Mesenchymal stem cell (in vitro differentiated cells and primary cell): ENCODE measurements around the gene ARPIN.

Source experiments
- DNase-seq: peaks from one replicate; pipeline ENCODE4 v3.0.0-alpha.2; 2013
- H2AFZ ChIP-seq: one replicate; pipeline ENCODE4 v1.6.1; 2013; ENCODE audit warnings: low read depth, mild to moderate bottlenecking, control low read depth, inconsistent platforms, low read length, moderate library complexity
- H2AK5ac ChIP-seq: 2 replicates; pipeline ENCODE4 v1.6.1; 2013; ENCODE audit warnings: low read length, moderate library complexity, mild to moderate bottlenecking, inconsistent platforms; ENCODE audit not compliant: severe bottlenecking
- H2BK120ac ChIP-seq: one replicate; pipeline ENCODE4 v1.6.1; 2013; ENCODE audit warnings: low read depth, mild to moderate bottlenecking, inconsistent platforms, low read length, moderate library complexity
- H2BK12ac ChIP-seq, 2 experiments: one replicate each; pipeline ENCODE4 v1.6.1; 2013; ENCODE audit warnings: inconsistent platforms in 2 of 2, low read length in 2 of 2, mild to moderate bottlenecking in 2 of 2, moderate library complexity in 2 of 2, control low read depth in 1 of 2
- H2BK15ac ChIP-seq: one replicate; pipeline ENCODE4 v1.6.1; 2013; ENCODE audit warnings: mild to moderate bottlenecking, low read depth, inconsistent platforms; ENCODE audit not compliant: poor library complexity, severe bottlenecking
- H2BK5ac ChIP-seq: 2 replicates; pipeline ENCODE4 v1.6.1; 2013; ENCODE audit warnings: low read depth, mild to moderate bottlenecking, low read length, control low read depth, inconsistent platforms; ENCODE audit not compliant: poor library complexity, severe bottlenecking
- H3K14ac ChIP-seq, 2 experiments: one replicate each; pipeline ENCODE4 v1.6.1; 2013; ENCODE audit warnings: inconsistent platforms in 2 of 2, low read length in 2 of 2, control low read depth in 1 of 2, mild to moderate bottlenecking in 1 of 2, moderate library complexity in 1 of 2
- H3K18ac ChIP-seq, 2 experiments: one replicate each; pipeline ENCODE4 v1.6.1; 2013; ENCODE audit warnings: inconsistent platforms in 2 of 2, low read length in 2 of 2, control low read depth in 1 of 2, low read depth in 1 of 2, mild to moderate bottlenecking in 1 of 2
- H3K23ac ChIP-seq, 2 experiments: one replicate each; pipeline ENCODE4 v1.6.1; 2013; ENCODE audit warnings: inconsistent platforms in 2 of 2, low read length in 2 of 2, mild to moderate bottlenecking in 2 of 2, moderate library complexity in 2 of 2, control low read depth in 1 of 2
- H3K27ac ChIP-seq: 2 replicates; pipeline ENCODE4 v1.5.1; 2013; ENCODE audit warnings: mild to moderate bottlenecking, moderate library complexity, low read length, control low read depth, inconsistent platforms; ENCODE audit not compliant: poor library complexity, severe bottlenecking
- H3K27me3 ChIP-seq, 2 experiments: 2 replicates each; pipeline versions ENCODE4 v1.6.1 to v1.7.0; 2013; ENCODE audit warnings: low read length in 2 of 2, mild to moderate bottlenecking in 2 of 2, moderate library complexity in 2 of 2, control low read depth in 1 of 2, inconsistent platforms in 1 of 2; ENCODE audit not compliant: control insufficient read depth in 1 of 2, insufficient read depth in 1 of 2
- H3K36me3 ChIP-seq, 2 experiments: 2 replicates each; pipeline versions ENCODE4 v1.6.1 to v1.7.0; 2013; ENCODE audit warnings: low read length in 2 of 2, control low read depth in 1 of 2, inconsistent platforms in 1 of 2, low read depth in 1 of 2, mild to moderate bottlenecking in 1 of 2; ENCODE audit not compliant: insufficient read depth in 2 of 2, control insufficient read depth in 1 of 2
- H3K4ac ChIP-seq, 2 experiments: one replicate each; pipeline ENCODE4 v1.6.1; 2013; ENCODE audit warnings: inconsistent platforms in 2 of 2, low read length in 2 of 2, mild to moderate bottlenecking in 2 of 2, moderate library complexity in 2 of 2, control low read depth in 1 of 2, low read depth in 1 of 2
- H3K4me1 ChIP-seq: 2 replicates; pipeline ENCODE4 v1.6.1; 2013; ENCODE audit warnings: low read depth, low read length, control low read depth; ENCODE audit not compliant: control insufficient read depth, insufficient read depth
- H3K4me2 ChIP-seq: 2 replicates; pipeline ENCODE4 v1.6.1; 2013; ENCODE audit warnings: low read length, mild to moderate bottlenecking, inconsistent platforms; ENCODE audit not compliant: poor library complexity, severe bottlenecking
- H3K4me3 ChIP-seq, 2 experiments: 2 replicates each; pipeline versions ENCODE4 v1.5.1 to v1.7.0; 2013; ENCODE audit warnings: low read length in 2 of 2, mild to moderate bottlenecking in 2 of 2, control low read depth in 1 of 2, low read depth in 1 of 2; ENCODE audit not compliant: insufficient read depth in 1 of 2
- H3K79me1 ChIP-seq: replicated peaks from 2 replicates; pipeline ENCODE4 v1.6.1; 2013; ENCODE audit warnings: mild to moderate bottlenecking, control low read depth, low read length, inconsistent platforms; ENCODE audit not compliant: poor library complexity, severe bottlenecking
- H3K9ac ChIP-seq: 2 replicates; pipeline ENCODE4 v1.7.0; 2013; ENCODE audit warnings: mild to moderate bottlenecking, low read length, moderate library complexity
- H3K9me3 ChIP-seq: 2 replicates; pipeline ENCODE4 v1.7.0; 2013; ENCODE audit warnings: mild to moderate bottlenecking, low read length; ENCODE audit not compliant: control insufficient read depth
- H4K8ac ChIP-seq: one replicate; pipeline ENCODE4 v1.6.1; 2013; ENCODE audit warnings: inconsistent platforms, mild to moderate bottlenecking, low read length, moderate library complexity
- H4K91ac ChIP-seq: one replicate; pipeline ENCODE4 v1.6.1; 2013; ENCODE audit warnings: mild to moderate bottlenecking, low read length, inconsistent platforms
- WGBS: methylation state at CpG from one replicate; pipeline ENCODE4 v1.1.7; 2013; ENCODE audit warnings: mixed read lengths; 5-methylcytosine and 5-hydroxymethylcytosine counted together

The ARPIN gene

DNA sequence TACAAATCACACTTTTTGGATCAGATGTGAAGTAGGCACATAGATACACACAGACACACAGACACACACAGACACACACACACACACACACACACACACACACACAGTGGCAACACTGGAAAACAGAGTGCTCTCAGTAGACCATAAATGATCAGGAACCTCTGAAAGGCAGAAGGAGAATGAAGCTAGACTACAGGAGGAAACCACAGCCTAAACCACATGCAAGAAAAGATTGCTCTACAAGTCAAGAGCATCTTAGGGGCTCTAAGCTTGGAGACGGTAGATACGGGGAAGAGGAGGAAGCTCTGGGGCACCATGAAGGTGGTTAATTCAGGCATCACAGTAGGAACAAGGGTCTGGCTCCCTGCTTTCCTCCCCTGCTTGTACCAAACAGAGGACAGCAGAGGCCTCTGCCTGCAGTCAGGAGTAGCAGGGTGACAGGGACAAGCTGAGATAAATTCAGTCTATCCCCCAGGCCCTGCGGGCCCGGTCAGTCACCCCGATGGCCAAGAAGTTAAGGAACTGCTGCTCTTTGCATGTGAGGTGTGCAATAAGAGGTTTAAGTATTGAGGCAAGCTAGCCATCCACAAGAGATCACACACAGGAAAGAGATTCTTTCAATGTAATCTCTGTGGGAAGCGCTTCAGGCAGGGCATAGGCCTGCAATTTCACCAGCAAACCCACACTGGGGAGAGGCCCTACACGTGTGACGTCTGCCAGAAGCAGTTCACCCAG is 23.5 kb upstream of the ARPIN start:
- no peak overlapping the region for H3K4me3 ChIP-seq
- H3K4me1 ChIP-seq: no peaks in the 10 kb centered on the region
- no peaks in the 10 kb centered on the region for H3K79me1 ChIP-seq
- H2BK5ac ChIP-seq: no peak overlapping the region
- no peak overlapping the region for H2BK120ac ChIP-seq
- H3K36me3 ChIP-seq: no peaks in the 10 kb centered on the region
- peaks cover 0 to 4% of the 10 kb centered on the region in 2 experiments for H3K27me3 ChIP-seq
- H3K23ac ChIP-seq: peak overlapping the region in 1 of 2 experiments; percentile 1
- H2BK15ac ChIP-seq: no peak overlapping the region
- no peak overlapping the region for H2AFZ ChIP-seq
- no peaks in the 10 kb centered on the region for H3K9me3 ChIP-seq
- peak overlapping the region in 1 of 2 experiments; percentile 49 for H3K14ac ChIP-seq
- 95% methylated on average over 8 of the region's 8 CpGs for WGBS
- H4K91ac ChIP-seq: no peak overlapping the region
- no peak overlapping the region for H3K27ac ChIP-seq
- no peak overlapping the region for H3K4ac ChIP-seq
- no peak overlapping the region for H4K8ac ChIP-seq
- no peak overlapping the region for H3K18ac ChIP-seq
- DNase-seq: no peak
- no peak overlapping the region for H2BK12ac ChIP-seq
- no peak overlapping the region for H2AK5ac ChIP-seq
- no peak overlapping the region for H3K9ac ChIP-seq
- no peak overlapping the region for H3K4me2 ChIP-seq

DNA sequence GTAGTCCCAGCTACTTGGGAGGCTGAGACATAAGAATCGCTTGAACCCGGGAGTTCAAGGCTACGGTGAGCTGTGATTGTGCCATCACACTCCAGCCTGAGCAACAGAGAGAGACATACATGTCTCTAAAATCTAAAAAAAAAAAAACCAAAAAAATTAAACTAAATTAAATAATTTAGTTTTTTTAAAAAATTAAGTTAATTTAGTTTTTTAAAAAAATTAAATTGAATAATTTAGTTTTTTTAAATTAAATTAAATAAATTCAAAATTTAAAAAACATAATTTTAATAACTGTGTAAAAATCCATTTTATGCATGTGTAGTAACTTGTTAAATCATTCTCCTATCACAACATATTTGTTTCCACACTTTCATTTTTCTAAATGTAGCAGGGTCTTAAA is 20.1 kb upstream of the ARPIN start:
- H3K4ac ChIP-seq: no peak overlapping the region
- no peaks in the 10 kb centered on the region for H3K9me3 ChIP-seq
- no peak overlapping the region for H2BK12ac ChIP-seq
- DNase-seq: no peak
- no peak overlapping the region for H2BK15ac ChIP-seq
- H4K91ac ChIP-seq: no peak overlapping the region
- 100% methylated on average over 2 of the region's 3 CpGs for WGBS
- no peak overlapping the region for H2AFZ ChIP-seq
- peaks cover 0 to 4% of the 10 kb centered on the region in 2 experiments for H3K27me3 ChIP-seq
- no peak overlapping the region for H3K4me3 ChIP-seq
- H2AK5ac ChIP-seq: no peak overlapping the region
- no peak overlapping the region for H3K27ac ChIP-seq
- no peaks in the 10 kb centered on the region for H3K79me1 ChIP-seq
- no peak overlapping the region for H3K18ac ChIP-seq
- no peak overlapping the region for H3K4me2 ChIP-seq
- H3K14ac ChIP-seq: no peak overlapping the region
- H3K9ac ChIP-seq: no peak overlapping the region
- no peak overlapping the region for H2BK5ac ChIP-seq
- H3K23ac ChIP-seq: no peak overlapping the region
- H4K8ac ChIP-seq: no peak overlapping the region
- H3K4me1 ChIP-seq: no peaks in the 10 kb centered on the region
- H3K36me3 ChIP-seq: no peaks in the 10 kb centered on the region
- H2BK120ac ChIP-seq: no peak overlapping the region

DNA sequence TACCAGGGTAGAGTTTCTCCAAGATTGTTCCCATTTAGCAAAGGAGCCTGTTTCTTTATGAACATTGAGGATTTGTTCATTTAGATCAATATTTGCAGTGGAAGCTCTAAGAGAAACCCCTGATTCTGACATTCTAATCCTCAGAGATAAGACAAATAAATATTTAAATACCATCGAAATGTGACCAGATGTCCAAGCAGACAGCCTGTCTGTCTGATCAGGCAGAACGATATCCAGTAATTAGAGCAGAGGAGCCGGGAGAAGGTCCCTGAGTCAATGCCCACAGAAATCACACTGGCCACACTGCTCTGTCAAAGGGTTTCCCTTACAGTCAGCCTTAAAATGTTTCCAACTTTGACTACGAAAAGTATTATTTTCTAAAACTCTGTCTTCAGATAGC is 15.7 kb upstream of the ARPIN start:
- no peak overlapping the region for H3K23ac ChIP-seq
- no peaks in the 10 kb centered on the region for H3K4me1 ChIP-seq
- H4K8ac ChIP-seq: no peak overlapping the region

DNA sequence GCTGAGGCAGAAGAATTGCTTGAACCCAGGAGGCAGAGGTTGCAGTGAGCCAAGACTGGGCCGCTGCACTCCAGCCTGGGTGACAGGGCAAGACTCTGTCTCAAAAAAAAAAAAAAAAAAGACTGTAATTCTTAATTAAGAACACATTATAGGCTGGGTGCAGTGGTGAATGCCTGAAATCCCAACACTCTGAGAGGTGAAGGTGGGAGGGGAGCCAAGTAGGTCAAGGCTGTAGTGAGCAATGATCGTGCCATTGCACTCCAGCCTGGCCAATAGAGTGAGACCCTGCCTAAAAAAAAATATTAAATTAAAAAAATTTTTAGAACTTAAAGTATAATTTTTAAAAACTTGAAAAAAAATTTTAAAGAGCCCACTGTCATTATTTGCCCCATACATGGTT is 13.4 kb upstream of the ARPIN start:
- H2BK120ac ChIP-seq: no peak overlapping the region
- no peak overlapping the region for H2AK5ac ChIP-seq
- H2BK15ac ChIP-seq: no peak overlapping the region
- no peak overlapping the region for H2AFZ ChIP-seq
- no peak overlapping the region for H3K4ac ChIP-seq
- H2BK12ac ChIP-seq: no peak overlapping the region
- no peak overlapping the region for H3K4me2 ChIP-seq
- H3K4me1 ChIP-seq: no peaks in the 10 kb centered on the region
- H4K8ac ChIP-seq: no peak overlapping the region
- no peak overlapping the region for H3K27ac ChIP-seq
- H3K36me3 ChIP-seq: no peaks in the 10 kb centered on the region
- no CpG with 5 or more reads among the region's 2 CpGs for WGBS
- no peak overlapping the region for H3K23ac ChIP-seq
- no peaks in the 10 kb centered on the region for H3K9me3 ChIP-seq
- no peak for DNase-seq
- H3K14ac ChIP-seq: no peak overlapping the region
- H4K91ac ChIP-seq: no peak overlapping the region
- no peak overlapping the region for H2BK5ac ChIP-seq
- H3K9ac ChIP-seq: no peak overlapping the region
- no peak overlapping the region for H3K18ac ChIP-seq
- H3K27me3 ChIP-seq: no peaks in the 10 kb centered on the region
- no peaks in the 10 kb centered on the region for H3K79me1 ChIP-seq
- H3K4me3 ChIP-seq: no peak overlapping the region

More for the DNA sequence above, 15.7 kb upstream of the ARPIN start:
- Histone ChIP-seq H3K79me1 (no peaks in the 10 kb centered on the region), H3K14ac (no peak overlapping the region), H3K18ac (no peak overlapping the region), H3K27me3 (peaks cover 0 to 4% of the 10 kb centered on the region in 2 experiments), H3K36me3 (no peaks in the 10 kb centered on the region), H3K27ac (no peak overlapping the region), H2AFZ (no peak overlapping the region), H2BK12ac (no peak overlapping the region), H3K9me3 (no peaks in the 10 kb centered on the region), H3K4me3 (no peak overlapping the region), H2AK5ac (no peak overlapping the region), H2BK15ac (no peak overlapping the region), H4K91ac (no peak overlapping the region), H2BK5ac (no peak overlapping the region), H2BK120ac (no peak overlapping the region), H3K9ac (no peak overlapping the region), H3K4me2 (no peak overlapping the region), H3K4ac (no peak overlapping the region)
- WGBS: 91% methylated on average over 4 of the region's 4 CpGs
- no peak for DNase-seq
